ENCODE data around the gene PTPN18.

PTPN18 gene

GRCh38 chr2:130375291-130376266, 19.7 kb downstream of the PTPN18 start:
- TF ChIP-seq MAX (IDR thresholded peaks at IDR 0.05; ENCODE audit: low read depth, low read length), result no peak
- TF ChIP-seq, protein P1, sequence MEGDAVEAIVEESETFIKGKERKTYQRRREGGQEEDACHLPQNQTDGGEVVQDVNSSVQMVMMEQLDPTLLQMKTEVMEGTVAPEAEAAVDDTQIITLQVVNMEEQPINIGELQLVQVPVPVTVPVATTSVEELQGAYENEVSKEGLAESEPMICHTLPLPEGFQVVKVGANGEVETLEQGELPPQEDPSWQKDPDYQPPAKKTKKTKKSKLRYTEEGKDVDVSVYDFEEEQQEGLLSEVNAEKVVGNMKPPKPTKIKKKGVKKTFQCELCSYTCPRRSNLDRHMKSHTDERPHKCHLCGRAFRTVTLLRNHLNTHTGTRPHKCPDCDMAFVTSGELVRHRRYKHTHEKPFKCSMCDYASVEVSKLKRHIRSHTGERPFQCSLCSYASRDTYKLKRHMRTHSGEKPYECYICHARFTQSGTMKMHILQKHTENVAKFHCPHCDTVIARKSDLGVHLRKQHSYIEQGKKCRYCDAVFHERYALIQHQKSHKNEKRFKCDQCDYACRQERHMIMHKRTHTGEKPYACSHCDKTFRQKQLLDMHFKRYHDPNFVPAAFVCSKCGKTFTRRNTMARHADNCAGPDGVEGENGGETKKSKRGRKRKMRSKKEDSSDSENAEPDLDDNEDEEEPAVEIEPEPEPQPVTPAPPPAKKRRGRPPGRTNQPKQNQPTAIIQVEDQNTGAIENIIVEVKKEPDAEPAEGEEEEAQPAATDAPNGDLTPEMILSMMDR (IDR thresholded peaks at IDR 0.05; ENCODE audit: low read depth, low read length), result no peak
- TF ChIP-seq POLR2A (IDR thresholded peaks at IDR 0.05; ENCODE audit: extremely low read depth, insufficient read length), result no peak
- no peak for TF ChIP-seq MYC (IDR thresholded peaks at IDR 0.05; ENCODE audit: low read depth, low read length)
- no peak overlapping the region for H3K4me3 ChIP-seq (ENCODE audit: low read depth, low read length)
- DNase-seq (ENCODE audit: low read depth), result no peak

DNA sequence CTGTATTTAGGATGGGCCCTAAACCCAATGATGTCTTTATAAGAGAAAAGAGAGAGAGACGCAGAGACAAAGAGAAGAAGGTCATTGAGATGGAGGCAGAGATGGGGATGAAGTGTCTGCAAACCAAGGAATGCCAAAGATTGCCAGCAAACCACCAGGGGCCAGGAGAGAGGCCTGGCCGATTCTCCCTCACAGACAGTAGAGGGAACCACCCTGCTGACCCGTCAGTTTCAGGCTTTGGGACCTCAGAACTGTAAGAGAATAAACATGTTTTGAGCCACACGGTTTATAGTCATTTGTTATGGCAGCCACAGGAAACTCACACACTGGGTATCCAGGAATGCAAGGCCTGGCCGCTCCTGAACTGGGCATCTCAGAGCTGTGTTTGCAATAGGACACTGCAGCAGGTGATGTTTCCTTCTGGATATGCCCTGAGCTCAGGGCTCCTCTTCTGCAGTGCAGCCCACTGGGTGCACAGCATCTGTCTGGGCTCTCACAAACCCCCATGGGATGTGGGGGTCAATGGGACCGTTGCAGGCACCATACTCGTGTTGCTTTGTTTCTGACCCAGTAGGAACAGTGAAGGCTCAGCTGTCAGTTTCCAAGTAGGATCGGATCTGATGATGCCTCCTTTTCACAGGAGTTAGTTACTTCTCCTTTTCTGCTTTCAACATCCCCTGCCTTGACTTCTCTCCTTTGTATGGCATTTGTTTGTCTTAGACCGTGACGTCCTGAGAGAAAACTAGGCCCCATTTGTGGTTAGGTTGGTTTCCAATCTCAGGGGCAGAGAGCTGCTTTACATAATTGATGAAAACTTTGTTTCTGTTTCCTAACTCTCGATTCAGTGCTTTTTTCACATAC, 20.8 kb downstream of the PTPN18 start:
- no peak overlapping the region for H3K4me3 ChIP-seq (ENCODE audit: low read depth, low read length)
- DNase-seq (ENCODE audit: low read depth), result peak; percentile 60
- no peak for TF ChIP-seq MYC (IDR thresholded peaks at IDR 0.05; ENCODE audit: low read depth, low read length)
- TF ChIP-seq, protein P1 (IDR thresholded peaks at IDR 0.05; ENCODE audit: low read depth, low read length), result peak; percentile 11

GRCh38 chr2:130377491-130377890, 21.6 kb downstream of the PTPN18 start:
- no peak for DNase-seq (ENCODE audit: low read depth)
- no peak for TF ChIP-seq MAX (IDR thresholded peaks at IDR 0.05; ENCODE audit: low read depth, low read length)
- TF ChIP-seq MYC (IDR thresholded peaks at IDR 0.05; ENCODE audit: low read depth, low read length), result no peak
- TF ChIP-seq POLR2A (IDR thresholded peaks at IDR 0.05; ENCODE audit: extremely low read depth, insufficient read length), result no peak
- TF ChIP-seq, protein P1 (IDR thresholded peaks at IDR 0.05; ENCODE audit: low read depth, low read length), result no peak
- no peak overlapping the region for H3K4me3 ChIP-seq (ENCODE audit: low read depth, low read length)

- no peak overlapping the region for H3K4me3 ChIP-seq (ENCODE audit: low read depth, low read length)
- DNase-seq (ENCODE audit: low read depth), result no peak
- TF ChIP-seq MAX (IDR thresholded peaks at IDR 0.05; ENCODE audit: low read depth, low read length) (no peak), POLR2A (IDR thresholded peaks at IDR 0.05; ENCODE audit: extremely low read depth, insufficient read length) (no peak), MYC (IDR thresholded peaks at IDR 0.05; ENCODE audit: low read depth, low read length) (no peak)
- TF ChIP-seq, protein P1 (IDR thresholded peaks at IDR 0.05; ENCODE audit: low read depth, low read length), result no peak
These were observed 22.5 kb downstream of the PTPN18 start for GRCh38 chr2:130378206-130378897.

DNA sequence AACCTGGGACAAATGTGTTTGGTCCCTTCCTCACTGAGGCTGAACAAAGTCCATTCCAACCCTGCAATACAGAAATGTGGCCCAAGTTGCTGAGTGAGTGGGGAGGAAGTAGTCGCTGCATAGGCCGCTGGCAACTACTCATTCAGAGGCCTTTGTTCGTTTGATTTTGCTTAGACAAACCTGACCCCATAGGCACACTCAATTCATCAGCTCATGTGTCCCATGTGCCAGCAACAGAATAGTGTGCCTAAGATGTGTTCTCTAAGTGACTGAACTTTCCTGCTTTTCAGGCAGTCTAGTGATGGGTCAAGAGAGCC, 23.0 kb downstream of the PTPN18 start:
- TF ChIP-seq MYC (IDR thresholded peaks at IDR 0.05; ENCODE audit: low read depth, low read length) (no peak), POLR2A (IDR thresholded peaks at IDR 0.05; ENCODE audit: extremely low read depth, insufficient read length) (no peak), MAX (IDR thresholded peaks at IDR 0.05; ENCODE audit: low read depth, low read length) (no peak)
- TF ChIP-seq, protein P1 (IDR thresholded peaks at IDR 0.05; ENCODE audit: low read depth, low read length), result no peak
- DNase-seq (ENCODE audit: low read depth), result no peak
- no peak overlapping the region for H3K4me3 ChIP-seq (ENCODE audit: low read depth, low read length)
